Activated CD4-positive, alpha-beta T cell treated with anti-CD3 and anti-CD28 coated beads, Interleukin-2, Interleukin-6, amounts not matched to agents 100 ng/mL and 50 ng/mL, durations not matched to agents 16 hours and 8 hours (primary cell): Measurements from ENCODE around the gene GKAP1.
A peak's percentile ranks its signal among the peaks of the same experiment; 100 is the strongest.
"Not testable (repeated sequence)": the region's sequence is repeated elsewhere in the genome, so short reads cannot be mapped to it uniquely, and the experiment has no call there.

Source experiments
- DNase-seq: peaks from one replicate; pipeline ENCODE4 v3.0.0-alpha.2; 2020

The GKAP1 gene

GRCh38 chr9:83728591-83729368 is 88.8 kb downstream of the GKAP1 start:
- DNase-seq: not testable (repeated sequence)

- no peak for DNase-seq
Observed at GRCh38 chr9:83724436-83724835, 93.1 kb downstream of the GKAP1 start.

- no peak for DNase-seq
Observed at GRCh38 chr9:83722726-83723495, 94.7 kb downstream of the GKAP1 start.

- no peak for DNase-seq
Observed at GRCh38 chr9:83721509-83721908, 96.1 kb downstream of the GKAP1 start.

GRCh38 chr9:83715794-83716193 is 101.8 kb downstream of the GKAP1 start:
- no peak for DNase-seq

- no peak for DNase-seq
Observed at GRCh38 chr9:83715221-83715620, 102.3 kb downstream of the GKAP1 start.

GRCh38 chr9:83714329-83714728 is 103.2 kb downstream of the GKAP1 start:
- no peak for DNase-seq

- peak; percentile 65 for DNase-seq
Observed at GRCh38 chr9:83708515-83709158, 108.9 kb downstream of the GKAP1 start.

- peak; percentile 93 for DNase-seq
Observed at GRCh38 chr9:83707768-83708514, 109.6 kb downstream of the GKAP1 start, which contains the start of gene UBQLN1. Gene UBQLN1, minus strand, starts transcription at chr9:83707958. Its CDS starts 279 bp downstream, at chr9:83707679.

- no peak for DNase-seq
Observed at GRCh38 chr9:83707518-83707767, 110.1 kb downstream of the GKAP1 start.

- peak; percentile 69 for DNase-seq
Observed at GRCh38 chr9:83706676-83707517, 110.7 kb downstream of the GKAP1 start.

- DNase-seq: not testable (repeated sequence)
Observed at GRCh38 chr9:83705219-83705651, 112.3 kb downstream of the GKAP1 start.

- DNase-seq: no peak
Observed at GRCh38 chr9:83701769-83702168, 115.8 kb downstream of the GKAP1 start.

GRCh38 chr9:83701286-83701685 is 116.3 kb downstream of the GKAP1 start:
- DNase-seq: no peak

- no peak for DNase-seq
Observed at GRCh38 chr9:83699615-83700014, 118.0 kb downstream of the GKAP1 start.

- DNase-seq: peak; percentile 19
Observed at GRCh38 chr9:83698976-83699585, 118.5 kb downstream of the GKAP1 start.

- DNase-seq: no peak
Observed at GRCh38 chr9:83691492-83691891, 126.1 kb downstream of the GKAP1 start.
